ENCODE data around the gene XNDC1N. TPM values are rescaled to one million over a fixed set of nuclear protein-coding genes. Genes with fewer than 3 reads are reported as not detected.

The XNDC1N gene
- 4.9 and 6.1 TPM in 2 replicates for total RNA-seq

DNA sequence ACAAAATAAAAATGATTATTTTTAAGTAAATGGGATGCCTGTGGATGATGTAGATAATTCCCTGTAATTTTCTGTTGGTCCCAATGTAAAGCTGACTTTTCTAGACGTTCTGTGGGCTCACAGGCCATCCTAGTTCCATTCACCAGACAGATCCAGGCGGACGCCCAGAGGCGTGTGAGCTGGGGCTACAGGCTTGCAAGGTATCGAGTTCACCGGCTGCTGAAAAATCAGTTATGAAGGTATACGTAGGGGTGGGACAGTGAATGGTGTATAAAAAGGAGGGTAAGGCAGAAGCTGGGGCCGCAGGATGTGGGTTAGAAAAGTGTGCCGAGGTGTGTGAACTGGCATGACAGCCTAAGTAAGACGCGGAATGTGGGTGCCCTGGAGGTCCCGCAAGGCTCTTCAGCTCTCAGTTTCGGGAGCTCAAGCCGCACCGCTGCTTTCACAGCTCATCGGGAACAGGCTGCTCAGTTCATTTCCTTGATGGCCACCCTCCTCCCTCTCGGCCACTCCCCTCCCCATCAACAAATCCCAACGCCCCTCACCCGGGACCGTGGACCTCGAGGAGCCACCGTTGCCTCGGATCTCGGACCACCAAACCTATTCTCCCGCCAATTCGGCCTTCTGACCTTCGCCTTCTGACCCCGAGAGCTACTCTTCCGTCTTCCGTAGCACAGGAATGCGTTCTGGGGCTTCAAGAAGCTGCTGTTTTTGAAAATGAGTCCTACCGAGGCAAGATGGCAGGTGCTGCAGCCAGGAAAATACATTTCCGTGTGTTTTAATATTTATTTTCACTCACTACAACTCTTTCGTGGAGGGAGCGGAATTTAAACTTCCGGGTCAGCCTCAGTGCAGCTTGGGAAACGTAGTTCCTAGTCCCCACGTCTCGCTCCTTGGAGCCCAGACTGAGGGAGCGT lies at the start of gene XNDC1N:
XNDC1N (minus strand) TSS at position 775 of the 917 bp plus-strand sequence. CDS start 5,241 bp downstream, outside the sequence.

DNA sequence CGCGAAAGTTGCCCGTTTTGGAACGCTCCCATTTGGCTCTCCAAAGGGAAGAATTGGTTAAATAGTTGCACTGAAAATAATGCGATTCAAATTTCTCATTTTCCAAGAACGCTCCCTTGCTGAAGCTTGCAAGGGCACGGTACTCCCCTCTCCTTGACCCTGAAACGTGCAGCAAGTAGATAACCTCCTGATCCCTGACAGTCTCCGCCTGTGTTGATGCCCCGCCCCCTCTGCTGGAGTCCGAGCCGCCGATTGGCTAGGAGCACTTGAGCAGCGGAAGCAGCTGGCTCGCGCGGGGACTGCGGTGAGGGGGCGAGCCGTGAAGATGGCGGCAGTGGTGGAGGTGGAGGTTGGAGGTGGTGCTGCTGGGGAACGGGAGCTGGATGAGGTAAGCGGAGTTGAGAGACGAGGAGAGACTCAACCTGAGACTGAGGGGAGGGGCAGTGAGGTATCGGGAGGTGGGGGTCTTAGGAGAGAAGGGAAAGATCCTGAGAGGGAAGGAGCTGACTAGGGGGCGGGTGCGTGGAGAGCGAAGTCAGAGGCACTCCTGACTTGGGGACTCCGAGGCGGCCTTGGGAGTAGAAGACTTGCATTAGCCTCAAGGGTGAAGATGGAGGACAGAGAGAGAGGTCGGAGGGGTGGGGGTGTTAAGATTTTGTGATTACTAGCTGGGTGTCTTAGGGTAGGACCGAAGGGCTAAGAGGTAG lies 496 bp upstream of the XNDC1N start, which contains the start of gene RNF121:
RNF121 (plus strand) TSS at position 310 of the 707 bp plus-strand sequence; CDS start at position 326, 16 bp downstream.

Other genes with a start within 250 kb of the XNDC1N start
- gene DEFB108B, start 95.4 kb downstream of the XNDC1N start, total RNA-seq = not detected in 2 replicates
- not detected in 2 replicates for gene DEFB131B, start 50.1 kb downstream of the XNDC1N start, total RNA-seq
- gene RNF121, start 452 bp upstream of the XNDC1N start, total RNA-seq = 20.2 and 22.4 TPM in 2 replicates
- gene IL18BP, start 70.3 kb upstream of the XNDC1N start, total RNA-seq = 0.45 and 1.0 TPM in 2 replicates
- gene NUMA1, start 151.9 kb upstream of the XNDC1N start, total RNA-seq = 119 and 128 TPM in 2 replicates
- gene LRRC51, start 152.3 kb upstream of the XNDC1N start, total RNA-seq = 4.6 and 10.9 TPM in 2 replicates
- 145 and 149 TPM in 2 replicates for gene LAMTOR1, start 174.7 kb upstream of the XNDC1N start, total RNA-seq
- 0.15 TPM in 1 of 2 replicates, not detected in the other for gene TOMT, start 177.3 kb upstream of the XNDC1N start, total RNA-seq
- gene ANAPC15, start 184.1 kb upstream of the XNDC1N start, total RNA-seq = 64.4 and 69.4 TPM in 2 replicates
- gene FOLR3, start 207.1 kb upstream of the XNDC1N start, total RNA-seq = not detected in 2 replicates

Measured in bronchus fibroblast of lung (primary cell).